Measurements from ENCODE around the gene HHLA2.
"Not testable (repeated sequence)": the region's sequence is repeated elsewhere in the genome, so short reads cannot be mapped to it uniquely, and the experiment has no call there.

HHLA2 gene, protein sequence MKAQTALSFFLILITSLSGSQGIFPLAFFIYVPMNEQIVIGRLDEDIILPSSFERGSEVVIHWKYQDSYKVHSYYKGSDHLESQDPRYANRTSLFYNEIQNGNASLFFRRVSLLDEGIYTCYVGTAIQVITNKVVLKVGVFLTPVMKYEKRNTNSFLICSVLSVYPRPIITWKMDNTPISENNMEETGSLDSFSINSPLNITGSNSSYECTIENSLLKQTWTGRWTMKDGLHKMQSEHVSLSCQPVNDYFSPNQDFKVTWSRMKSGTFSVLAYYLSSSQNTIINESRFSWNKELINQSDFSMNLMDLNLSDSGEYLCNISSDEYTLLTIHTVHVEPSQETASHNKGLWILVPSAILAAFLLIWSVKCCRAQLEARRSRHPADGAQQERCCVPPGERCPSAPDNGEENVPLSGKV

GRCh38 chr3:108296239-108296638, at the start of gene HHLA2:
HHLA2 (plus strand) TSS chr3:108296548; CDS start chr3:108351814, 55,266 bp downstream.
- DNase-seq (ENCODE audit: low read depth) = no peak
- in situ Hi-C loops (cut with HindIII; ENCODE audit: low sequenced_read_pairs) = no loop called here
- H3K4me3 ChIP-seq (ENCODE audit: low read depth, low read length) = no peak within 1 kb of the TSS
- TF ChIP-seq, protein P1, sequence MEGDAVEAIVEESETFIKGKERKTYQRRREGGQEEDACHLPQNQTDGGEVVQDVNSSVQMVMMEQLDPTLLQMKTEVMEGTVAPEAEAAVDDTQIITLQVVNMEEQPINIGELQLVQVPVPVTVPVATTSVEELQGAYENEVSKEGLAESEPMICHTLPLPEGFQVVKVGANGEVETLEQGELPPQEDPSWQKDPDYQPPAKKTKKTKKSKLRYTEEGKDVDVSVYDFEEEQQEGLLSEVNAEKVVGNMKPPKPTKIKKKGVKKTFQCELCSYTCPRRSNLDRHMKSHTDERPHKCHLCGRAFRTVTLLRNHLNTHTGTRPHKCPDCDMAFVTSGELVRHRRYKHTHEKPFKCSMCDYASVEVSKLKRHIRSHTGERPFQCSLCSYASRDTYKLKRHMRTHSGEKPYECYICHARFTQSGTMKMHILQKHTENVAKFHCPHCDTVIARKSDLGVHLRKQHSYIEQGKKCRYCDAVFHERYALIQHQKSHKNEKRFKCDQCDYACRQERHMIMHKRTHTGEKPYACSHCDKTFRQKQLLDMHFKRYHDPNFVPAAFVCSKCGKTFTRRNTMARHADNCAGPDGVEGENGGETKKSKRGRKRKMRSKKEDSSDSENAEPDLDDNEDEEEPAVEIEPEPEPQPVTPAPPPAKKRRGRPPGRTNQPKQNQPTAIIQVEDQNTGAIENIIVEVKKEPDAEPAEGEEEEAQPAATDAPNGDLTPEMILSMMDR (IDR thresholded peaks at IDR 0.05; ENCODE audit: low read depth, low read length, missing control alignments) = no peak

DNA sequence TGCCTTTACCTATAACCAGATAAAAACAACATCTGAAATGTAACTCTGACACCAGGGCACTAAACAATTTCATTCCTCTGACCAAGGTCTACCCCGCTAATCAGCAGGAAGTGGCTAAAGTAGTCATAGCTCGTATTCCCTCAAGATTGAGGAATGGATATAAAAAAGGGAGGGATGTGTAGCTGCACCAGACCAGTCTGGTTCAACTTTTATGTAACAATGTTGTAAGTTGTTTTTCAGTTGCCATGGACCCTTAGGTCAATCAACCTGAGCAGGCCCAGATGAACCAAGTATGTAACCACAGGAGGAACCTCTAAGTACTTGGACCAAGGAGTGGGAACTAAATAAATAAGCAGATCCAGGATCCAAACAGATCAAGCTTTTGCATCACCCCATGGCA, 45.7 kb upstream of the HHLA2 start:
- TF ChIP-seq, protein P1 (IDR thresholded peaks at IDR 0.05; ENCODE audit: low read depth, low read length, missing control alignments) = no peak
- in situ Hi-C loops (cut with HindIII; ENCODE audit: low sequenced_read_pairs) = no loop called here
- no peak overlapping the region for H3K4me3 ChIP-seq (ENCODE audit: low read depth, low read length)
- DNase-seq (ENCODE audit: low read depth) = no peak

GRCh38 chr3:108251265-108251664, 45.1 kb upstream of the HHLA2 start:
- no peak overlapping the region for H3K4me3 ChIP-seq (ENCODE audit: low read depth, low read length)
- TF ChIP-seq, protein P1 (IDR thresholded peaks at IDR 0.05; ENCODE audit: low read depth, low read length, missing control alignments) = no peak
- in situ Hi-C loops (cut with HindIII; ENCODE audit: low sequenced_read_pairs) = no loop called here
- DNase-seq (ENCODE audit: low read depth) = no peak

DNA sequence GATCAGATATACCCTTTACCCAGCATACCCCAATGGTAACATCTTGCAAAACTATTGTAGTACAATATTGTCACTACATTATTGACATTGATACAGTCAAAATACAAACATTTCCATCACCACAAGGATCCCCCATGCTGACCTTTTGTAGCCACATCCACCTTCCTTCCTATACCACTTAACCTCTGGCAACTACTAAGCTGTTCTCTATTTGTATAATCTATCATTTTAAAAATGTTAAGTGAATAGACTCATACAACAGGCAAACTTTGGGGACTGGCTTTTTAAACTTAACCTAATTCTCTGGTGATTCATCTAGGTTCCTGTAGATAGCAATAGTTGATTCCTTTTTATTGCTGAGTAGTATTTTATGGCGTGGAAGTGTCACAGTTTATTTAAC, 44.5 kb upstream of the HHLA2 start:
- in situ Hi-C loops (cut with HindIII; ENCODE audit: low sequenced_read_pairs) = no loop called here
- H3K4me3 ChIP-seq (ENCODE audit: low read depth, low read length) = no peak overlapping the region
- TF ChIP-seq, protein P1 (IDR thresholded peaks at IDR 0.05; ENCODE audit: low read depth, low read length, missing control alignments) = no peak
- DNase-seq (ENCODE audit: low read depth) = no peak

DNA sequence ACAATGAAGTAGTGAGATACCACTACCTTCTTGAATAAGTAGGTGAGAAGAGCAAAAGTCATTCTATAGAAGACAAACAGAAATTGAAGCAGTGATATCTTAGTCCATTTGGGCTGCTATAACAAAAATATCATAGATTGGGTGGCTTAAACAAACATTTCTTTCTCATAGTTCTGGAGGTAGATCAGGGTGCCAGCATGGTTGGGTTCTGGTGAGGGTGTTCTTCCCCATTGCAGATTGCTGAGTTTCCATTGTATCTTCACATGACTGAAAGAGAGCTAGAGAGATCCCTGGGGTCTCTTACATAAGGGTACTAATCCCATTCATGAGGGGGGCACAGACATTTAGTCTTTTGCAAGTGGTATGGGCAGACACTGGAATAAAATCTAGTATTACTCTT, 41.2 kb upstream of the HHLA2 start:
- TF ChIP-seq, protein P1 (IDR thresholded peaks at IDR 0.05; ENCODE audit: low read depth, low read length, missing control alignments) = no peak
- DNase-seq (ENCODE audit: low read depth) = no peak
- in situ Hi-C loops (cut with HindIII; ENCODE audit: low sequenced_read_pairs) = no loop called here
- H3K4me3 ChIP-seq (ENCODE audit: low read depth, low read length) = no peak overlapping the region

DNA sequence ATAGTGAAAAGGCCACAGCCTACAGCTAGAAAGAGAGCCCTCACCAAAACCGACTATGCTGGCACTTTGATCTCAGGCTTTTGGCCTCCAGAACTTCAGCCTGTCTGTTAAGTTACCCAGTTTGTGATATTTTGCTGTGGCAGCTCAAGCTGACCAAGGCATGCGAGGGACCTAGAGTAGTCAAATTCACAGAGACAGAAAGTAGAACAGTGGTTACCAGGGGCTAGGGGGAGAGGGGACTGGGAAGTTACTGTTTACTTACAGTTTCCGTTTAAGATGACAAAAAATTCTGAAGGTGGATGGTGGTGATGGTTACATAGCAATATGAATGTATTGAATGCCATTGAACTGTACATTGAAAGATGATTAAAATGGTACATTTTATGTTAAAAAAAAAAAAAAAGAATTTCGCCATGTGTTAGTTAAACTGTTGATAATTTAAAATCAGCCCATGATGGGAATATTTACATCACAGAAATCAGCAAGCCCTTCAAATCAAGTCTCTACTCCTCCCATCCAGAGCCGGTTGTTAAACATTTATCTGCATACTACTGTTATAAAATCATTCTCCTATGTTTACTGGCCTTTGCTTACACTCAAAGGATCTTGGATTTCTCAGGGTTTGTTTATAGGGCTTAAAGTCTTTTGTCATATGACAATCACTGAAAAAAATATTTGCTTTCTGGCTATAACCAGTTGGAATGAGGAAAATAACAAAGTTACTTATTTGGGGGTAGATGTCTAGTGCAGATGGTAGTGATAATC, 31.6 kb upstream of the HHLA2 start:
- H3K4me3 ChIP-seq (ENCODE audit: low read depth, low read length); DNase-seq (ENCODE audit: low read depth); in situ Hi-C loops (cut with HindIII; ENCODE audit: low sequenced_read_pairs): not testable (repeated sequence)

GRCh38 chr3:108268235-108268634, 28.1 kb upstream of the HHLA2 start:
- H3K4me3 ChIP-seq (ENCODE audit: low read depth, low read length); DNase-seq (ENCODE audit: low read depth); in situ Hi-C loops (cut with HindIII; ENCODE audit: low sequenced_read_pairs): not testable (repeated sequence)

Data from astrocyte of the cerebellum (primary cell).